SJSA1 (cell line): ENCODE measurements around the gene ANKRD44. TPM values are rescaled to one million over a fixed set of nuclear protein-coding genes. Genes with fewer than 3 reads are reported as not detected.
"Not testable (repeated sequence)": the region's sequence is repeated elsewhere in the genome, so short reads cannot be mapped to it uniquely, and the experiment has no call there.

Experiments used
- DNase-seq, 2 experiments: peaks; one replicate each; pipeline ENCODE4 v3.0.0-alpha.2; 2015 to 2020; ENCODE audit warnings: low spot score in 2 of 2, low read depth in 1 of 2
- H3K27ac ChIP-seq: fragments of 250-450 bp; sonication (Bioruptor Pico); 2 replicates; pipeline ENCODE4 v1.5.1; 2020; ENCODE audit warnings: mild to moderate bottlenecking, moderate library complexity
- H3K27me3 ChIP-seq: fragments of 250-450 bp; sonication (Bioruptor Pico); replicated peaks from 2 replicates; pipeline ENCODE4 v1.5.1; 2020; ENCODE audit warnings: mild to moderate bottlenecking, moderate library complexity
- H3K36me3 ChIP-seq: fragments of 250-450 bp; sonication (Bioruptor Pico); 2 replicates; pipeline ENCODE4 v1.5.1; 2020; ENCODE audit warnings: mild to moderate bottlenecking
- H3K4me1 ChIP-seq: fragments of 250-450 bp; sonication (Bioruptor Pico); replicated peaks from 2 replicates; pipeline ENCODE4 v1.6.1; 2021; ENCODE audit warnings: mild to moderate bottlenecking
- H3K4me3 ChIP-seq: fragments of 250-450 bp; sonication (Bioruptor Pico); 2 replicates; pipeline ENCODE4 v1.5.1; 2020; ENCODE audit warnings: mild to moderate bottlenecking
- H3K9me3 ChIP-seq: fragments of 250-450 bp; sonication (Bioruptor Pico); replicated peaks from 2 replicates; pipeline ENCODE4 v1.5.1; 2020; ENCODE audit warnings: mild to moderate bottlenecking
- total RNA-seq: library from RNA; depleted of rRNA; stranded (reverse); fragments of >200 nt; shearing (Covaris generic); gene quantifications from 2 replicates; pipeline ENCODE4 v1.2.3, GENCODE V29; 2014

Gene ANKRD44
- total RNA-seq, 1 experiment from 2014 or later = 15.5 TPM

DNA sequence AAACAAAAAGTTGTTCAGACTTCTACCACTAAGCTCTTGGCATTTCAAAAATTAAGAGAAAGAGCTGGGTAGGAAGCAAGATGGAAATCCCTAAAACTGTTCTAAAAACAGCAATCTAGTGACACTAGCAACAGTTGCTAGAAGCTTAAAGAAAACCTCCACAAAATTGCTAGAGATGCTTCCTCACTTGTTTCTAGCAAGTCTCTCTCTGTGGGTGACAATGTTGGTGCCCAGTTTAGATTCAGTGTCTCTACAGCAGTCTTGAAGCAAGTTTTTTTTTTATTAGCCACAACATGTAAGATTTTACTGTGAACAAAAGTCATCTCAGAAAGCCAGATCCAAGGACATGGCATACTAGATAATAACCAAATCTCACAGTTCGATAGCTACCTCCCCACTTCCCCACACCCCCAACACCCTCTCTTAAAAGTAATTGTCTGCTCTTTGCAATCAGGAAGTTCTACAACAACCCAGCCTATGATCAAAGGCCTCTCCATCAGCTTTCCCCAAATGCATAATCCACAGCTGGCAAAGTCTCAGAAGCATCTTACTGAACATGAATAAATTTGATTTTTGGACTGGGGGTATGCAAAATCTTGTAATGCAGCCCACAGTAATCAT lies 70.0 kb downstream of the ANKRD44 start:
- no peak for DNase-seq
- Histone ChIP-seq H3K9me3 (no peaks in the 10 kb centered on the region), H3K36me3 (no peaks in the 10 kb centered on the region), H3K27me3 (no peaks in the 10 kb centered on the region), H3K27ac (no peak overlapping the region), H3K4me3 (no peak overlapping the region), H3K4me1 (peaks cover 5% of the 10 kb centered on the region; the same call in 1 of the 2 replicates)

DNA sequence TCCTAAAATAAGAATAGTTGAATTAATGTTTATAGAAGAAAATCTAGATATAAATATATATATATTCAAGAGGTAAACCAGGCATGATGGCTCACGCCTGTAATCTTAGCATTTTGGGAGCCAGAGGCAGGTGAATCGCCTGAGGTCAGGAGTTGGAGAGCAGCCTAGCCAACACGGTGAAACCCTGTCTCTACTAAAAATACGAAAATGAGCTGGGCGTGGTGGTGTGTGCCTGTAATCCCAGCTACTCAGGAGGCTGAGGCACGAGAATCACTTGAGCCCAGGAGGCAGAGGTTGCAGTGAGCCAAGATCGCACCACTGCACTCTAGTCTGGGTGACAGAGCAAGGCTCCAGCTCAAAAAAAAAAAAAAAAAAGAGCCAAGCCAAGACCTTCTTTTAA lies 70.6 kb downstream of the ANKRD44 start:
- H3K4me1 ChIP-seq, DNase-seq, H3K9me3 ChIP-seq, H3K27me3 ChIP-seq, H3K4me3 ChIP-seq, H3K27ac ChIP-seq, H3K36me3 ChIP-seq: not testable (repeated sequence)

DNA sequence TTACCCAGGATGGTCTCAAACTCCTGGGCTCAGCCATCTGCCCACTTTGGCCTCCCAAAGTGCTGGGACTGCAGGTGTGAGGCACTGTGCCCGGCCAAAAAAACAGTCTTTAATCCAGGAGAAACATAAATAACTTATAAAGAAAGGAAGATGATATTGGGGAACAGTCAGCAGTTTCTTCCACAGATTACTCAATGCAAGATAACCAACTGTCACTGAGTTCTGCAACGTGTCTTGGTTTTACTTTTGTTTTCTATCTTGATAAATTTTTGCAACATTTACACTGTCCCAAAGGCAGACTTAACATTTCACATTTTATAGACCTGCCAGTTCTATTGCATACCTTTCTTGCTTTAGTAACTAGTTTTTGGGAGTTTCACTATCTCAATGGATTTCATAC lies 71.1 kb downstream of the ANKRD44 start:
- H3K36me3 ChIP-seq = no peaks in the 10 kb centered on the region
- H3K27me3 ChIP-seq = no peaks in the 10 kb centered on the region
- peaks cover 5% of the 10 kb centered on the region; the same call in 1 of the 2 replicates for H3K4me1 ChIP-seq
- H3K4me3 ChIP-seq = no peak overlapping the region
- no peak for DNase-seq
- H3K9me3 ChIP-seq = no peaks in the 10 kb centered on the region
- no peak overlapping the region for H3K27ac ChIP-seq

DNA sequence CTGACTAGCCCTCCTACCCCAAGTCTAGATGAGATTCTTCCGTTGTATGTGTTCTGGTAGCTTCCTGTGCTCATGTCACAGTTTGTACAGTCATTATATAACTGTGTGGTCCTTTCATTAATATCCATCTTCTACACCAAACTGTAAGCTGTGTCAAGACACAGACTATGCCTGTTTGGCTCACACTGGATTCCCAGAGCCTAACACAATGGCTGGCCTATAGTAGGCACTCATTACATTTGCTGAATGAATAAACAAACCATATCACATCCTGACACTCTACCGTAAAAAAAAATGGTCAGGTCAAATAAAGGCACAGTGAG lies 72.6 kb downstream of the ANKRD44 start:
- H3K27ac ChIP-seq = no peak overlapping the region
- no peaks in the 10 kb centered on the region for H3K36me3 ChIP-seq
- DNase-seq = no peak
- peaks cover 5% of the 10 kb centered on the region; the same call in 1 of the 2 replicates for H3K4me1 ChIP-seq
- no peaks in the 10 kb centered on the region for H3K27me3 ChIP-seq
- no peak overlapping the region for H3K4me3 ChIP-seq
- H3K9me3 ChIP-seq = no peaks in the 10 kb centered on the region

DNA sequence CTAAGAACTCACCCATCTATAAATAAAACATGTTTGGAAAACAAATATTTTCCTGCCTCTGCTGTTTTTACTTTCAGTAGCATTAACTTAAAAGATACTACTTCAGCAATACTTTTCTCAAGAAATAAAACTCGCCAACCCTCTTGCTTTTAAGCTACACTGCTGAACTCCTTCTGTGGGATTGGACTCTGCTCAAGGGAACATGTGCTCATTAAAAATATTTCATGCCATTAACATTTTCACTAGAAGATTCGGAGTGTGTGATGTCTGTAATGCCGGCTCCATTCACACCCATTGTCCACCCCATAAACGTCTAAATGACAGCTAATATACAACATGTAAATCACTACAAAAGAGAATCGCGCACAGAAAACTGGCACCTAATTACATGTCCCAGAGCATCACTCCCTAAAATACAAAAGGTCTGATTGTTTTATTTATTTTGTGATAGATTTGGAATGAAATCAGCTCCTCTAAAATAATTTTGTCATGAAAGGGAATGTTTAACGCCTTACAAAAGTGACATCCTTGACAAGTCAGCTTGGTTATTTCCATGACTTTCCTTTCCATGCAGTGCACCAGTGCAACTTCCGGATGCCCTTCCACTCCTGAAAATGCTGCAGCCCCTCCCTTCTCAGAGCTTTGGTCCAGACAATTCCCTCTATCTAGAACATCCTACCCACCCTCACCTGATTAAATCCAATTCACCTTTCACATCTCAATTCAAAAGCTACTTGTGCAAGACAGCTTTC lies 73.1 kb downstream of the ANKRD44 start:
- H3K9me3 ChIP-seq = no peaks in the 10 kb centered on the region
- no peak overlapping the region for H3K27ac ChIP-seq
- H3K36me3 ChIP-seq = no peaks in the 10 kb centered on the region
- no peak for DNase-seq
- peaks cover 5% of the 10 kb centered on the region; the same call in 1 of the 2 replicates for H3K4me1 ChIP-seq
- H3K4me3 ChIP-seq = no peak overlapping the region
- no peaks in the 10 kb centered on the region for H3K27me3 ChIP-seq

DNA sequence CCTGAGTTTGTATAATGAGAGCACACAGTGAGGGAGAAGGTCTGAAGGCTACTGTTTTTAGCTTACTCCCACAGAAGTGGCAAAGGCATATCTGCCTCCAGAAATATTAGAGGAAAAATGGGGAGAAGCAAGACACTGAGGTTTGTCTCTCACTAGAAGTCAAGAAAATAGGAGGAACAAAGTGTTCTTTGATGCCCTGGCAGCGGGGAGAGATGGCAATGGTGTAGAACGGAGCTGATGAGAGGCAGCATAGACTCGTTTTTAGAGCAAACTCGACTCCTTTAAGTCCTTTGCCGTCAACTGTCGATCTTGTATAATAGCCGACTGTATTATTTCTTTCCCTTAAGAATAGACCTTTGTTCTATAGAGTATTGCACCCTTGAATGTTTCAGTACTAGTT lies 73.8 kb downstream of the ANKRD44 start:
- Histone ChIP-seq H3K27ac (no peak overlapping the region), H3K9me3 (no peaks in the 10 kb centered on the region), H3K4me3 (no peak overlapping the region), H3K27me3 (no peaks in the 10 kb centered on the region), H3K36me3 (no peaks in the 10 kb centered on the region), H3K4me1 (peaks cover 5% of the 10 kb centered on the region; the same call in 1 of the 2 replicates)
- no peak for DNase-seq

DNA sequence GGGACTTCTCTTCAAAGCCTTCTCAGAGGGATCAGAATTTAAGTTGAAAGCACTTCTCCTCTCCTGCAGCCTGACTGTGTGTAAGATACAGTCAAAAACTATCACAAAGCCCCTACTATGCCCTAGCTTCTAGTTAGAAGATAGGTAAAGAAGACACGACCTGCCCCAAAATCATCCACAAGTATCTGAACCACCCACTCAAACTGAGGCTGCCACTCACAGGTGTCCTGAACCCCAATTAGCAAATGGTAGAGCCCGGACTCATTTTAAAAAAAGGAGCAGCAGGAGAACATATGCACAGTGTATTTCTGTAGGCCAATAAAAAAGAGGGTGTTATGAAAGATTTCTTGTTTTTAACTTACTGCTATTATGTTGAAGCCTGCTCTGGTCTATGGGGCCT lies 74.4 kb downstream of the ANKRD44 start:
- Histone ChIP-seq H3K36me3 (no peaks in the 10 kb centered on the region), H3K27me3 (no peaks in the 10 kb centered on the region), H3K9me3 (no peaks in the 10 kb centered on the region), H3K4me1 (peaks cover 5% of the 10 kb centered on the region; the same call in 1 of the 2 replicates), H3K4me3 (no peak overlapping the region), H3K27ac (no peak overlapping the region)
- DNase-seq = no peak

DNA sequence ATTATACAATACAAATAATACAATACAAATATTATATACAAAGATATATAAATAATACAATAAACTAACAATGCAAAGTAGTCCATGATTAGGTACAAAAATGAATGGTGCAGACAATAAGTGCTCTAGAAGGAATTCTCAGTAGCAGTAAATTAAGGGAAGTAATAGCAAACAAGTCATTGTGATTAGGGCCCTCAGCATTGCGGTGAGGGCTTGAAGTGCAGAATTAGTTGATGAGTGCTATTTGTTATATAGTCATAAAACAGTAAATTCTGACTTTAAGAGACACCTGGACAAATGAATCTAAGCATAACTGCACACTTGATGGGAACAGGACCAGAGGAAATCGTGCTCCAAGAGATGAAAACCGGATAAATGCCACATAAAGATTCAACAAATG lies 74.9 kb downstream of the ANKRD44 start:
- H3K4me1 ChIP-seq = peaks cover 5% of the 10 kb centered on the region; the same call in 1 of the 2 replicates
- no peak overlapping the region for H3K27ac ChIP-seq
- no peaks in the 10 kb centered on the region for H3K27me3 ChIP-seq
- H3K4me3 ChIP-seq = no peak overlapping the region
- no peaks in the 10 kb centered on the region for H3K9me3 ChIP-seq
- H3K36me3 ChIP-seq = no peaks in the 10 kb centered on the region
- DNase-seq = no peak

DNA sequence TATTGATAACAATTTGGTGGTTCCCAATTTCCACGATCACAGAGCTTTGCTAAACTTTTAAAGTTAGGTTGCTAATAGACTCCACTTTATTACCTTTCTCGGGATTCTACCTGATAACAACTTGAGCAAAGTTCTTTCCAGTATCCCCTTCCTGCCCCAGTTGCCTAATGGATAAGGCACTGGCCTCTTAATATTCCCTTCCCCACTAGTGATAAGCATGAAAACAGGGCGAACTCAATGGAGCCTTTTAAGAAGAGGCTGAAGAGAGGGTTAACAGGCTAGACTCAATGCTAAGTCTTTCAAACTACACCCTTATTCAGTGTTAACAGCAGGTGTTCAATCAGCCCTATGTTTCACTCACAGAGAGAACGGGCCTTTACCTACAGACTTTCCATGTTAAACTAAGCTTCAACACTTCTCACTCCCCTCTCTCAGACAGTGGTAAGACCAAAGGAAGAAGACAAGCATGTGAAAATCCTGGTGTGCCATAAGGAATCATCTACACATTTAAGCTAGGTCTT lies 75.8 kb downstream of the ANKRD44 start:
- Histone ChIP-seq H3K27me3 (no peaks in the 10 kb centered on the region), H3K27ac (no peak overlapping the region), H3K4me1 (peaks cover 5% of the 10 kb centered on the region; the same call in 1 of the 2 replicates), H3K4me3 (no peak overlapping the region), H3K9me3 (no peaks in the 10 kb centered on the region), H3K36me3 (no peaks in the 10 kb centered on the region)
- no peak for DNase-seq

DNA sequence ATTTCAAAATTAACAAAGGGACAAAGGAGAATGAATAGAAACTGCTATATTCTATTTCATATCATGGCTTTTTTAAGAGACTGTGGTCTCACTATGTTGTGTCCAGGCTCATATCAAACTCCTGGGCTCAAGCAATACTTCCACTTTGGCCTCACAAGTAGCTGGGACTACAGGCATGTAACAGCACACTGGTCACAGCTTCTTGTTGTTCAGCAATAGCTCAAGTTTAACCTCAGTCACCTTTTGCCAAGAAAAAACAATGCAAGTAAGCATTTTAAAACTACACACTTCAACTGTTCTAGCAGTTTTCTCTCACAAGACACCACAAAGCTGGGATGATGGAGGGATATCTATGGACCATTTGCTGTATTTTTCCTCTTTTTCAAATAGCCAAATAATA lies 77.1 kb downstream of the ANKRD44 start:
- Histone ChIP-seq H3K27me3 (no peaks in the 10 kb centered on the region), H3K9me3 (no peaks in the 10 kb centered on the region), H3K4me1 (peaks cover 5% of the 10 kb centered on the region; the same call in 1 of the 2 replicates), H3K4me3 (no peak overlapping the region), H3K27ac (no peak overlapping the region), H3K36me3 (no peaks in the 10 kb centered on the region)
- no peak for DNase-seq

DNA sequence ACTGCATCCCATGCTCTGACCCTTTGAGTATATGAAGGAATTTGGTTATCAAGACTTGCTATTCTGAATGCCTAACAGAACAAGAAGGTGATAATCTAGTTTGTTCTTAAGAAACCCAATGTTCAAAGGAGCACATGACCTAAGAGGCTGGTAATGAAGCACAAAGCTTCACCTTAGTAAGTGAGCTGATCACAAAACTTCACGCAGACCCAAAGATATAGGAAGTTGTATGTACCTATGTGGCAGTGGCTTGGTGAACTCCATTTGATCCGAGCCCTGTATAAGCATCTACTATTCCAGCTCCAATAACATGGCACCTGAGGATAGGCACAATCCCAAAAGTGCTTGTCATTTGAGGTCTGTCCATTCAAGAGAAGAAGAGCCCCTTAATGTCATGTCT lies 78.6 kb downstream of the ANKRD44 start:
- Histone ChIP-seq H3K4me3 (no peak overlapping the region), H3K36me3 (no peaks in the 10 kb centered on the region), H3K9me3 (no peaks in the 10 kb centered on the region), H3K4me1 (no peaks in the 10 kb centered on the region), H3K27ac (no peak overlapping the region), H3K27me3 (no peaks in the 10 kb centered on the region)
- no peak for DNase-seq

DNA sequence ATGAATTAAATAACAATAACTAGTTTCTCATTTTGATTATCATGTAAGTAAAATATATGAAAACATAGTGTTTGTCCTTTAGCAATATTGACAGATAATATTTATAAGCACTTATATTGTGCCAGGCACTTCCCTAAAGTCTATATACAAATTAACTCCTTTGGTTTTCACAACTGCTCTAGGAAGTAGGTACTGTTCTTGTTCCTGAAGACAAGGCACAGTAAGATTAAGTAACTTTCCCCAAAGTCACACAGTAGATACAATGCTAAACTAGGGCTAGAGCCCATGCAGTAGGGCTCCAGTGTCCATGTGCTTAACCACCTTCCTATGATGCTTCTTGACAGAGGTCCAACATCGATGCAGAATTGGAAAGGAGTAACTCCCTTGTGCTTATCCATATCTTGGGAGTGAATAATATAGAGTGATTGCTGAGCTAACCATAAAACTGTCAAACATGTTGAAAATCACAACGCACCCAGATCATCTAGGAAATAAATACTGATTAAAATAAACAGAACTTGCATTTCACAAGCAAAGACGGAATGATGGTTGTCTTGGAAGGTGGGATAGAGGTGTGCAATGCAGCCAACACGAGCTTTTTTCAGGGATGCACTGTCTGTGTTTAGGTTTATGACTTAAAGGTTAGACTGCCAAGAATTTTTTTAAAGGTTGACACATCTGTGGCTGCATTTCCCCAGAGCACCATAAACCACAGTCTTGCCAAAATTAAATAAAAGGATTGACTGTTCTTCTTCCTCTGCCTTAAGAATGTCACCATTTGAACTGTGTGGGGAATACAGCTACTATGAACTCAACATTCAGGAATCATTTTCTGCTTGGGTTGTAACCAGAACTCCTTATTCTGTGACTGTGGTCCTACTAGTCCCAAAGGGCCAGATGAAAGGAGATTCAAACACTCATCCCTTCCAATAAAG lies 80.8 kb downstream of the ANKRD44 start:
- H3K9me3 ChIP-seq = no peaks in the 10 kb centered on the region
- no peaks in the 10 kb centered on the region for H3K4me1 ChIP-seq
- no peaks in the 10 kb centered on the region for H3K36me3 ChIP-seq
- no peak overlapping the region for H3K4me3 ChIP-seq
- no peak overlapping the region for H3K27ac ChIP-seq
- H3K27me3 ChIP-seq = no peaks in the 10 kb centered on the region
- DNase-seq = no peak

DNA sequence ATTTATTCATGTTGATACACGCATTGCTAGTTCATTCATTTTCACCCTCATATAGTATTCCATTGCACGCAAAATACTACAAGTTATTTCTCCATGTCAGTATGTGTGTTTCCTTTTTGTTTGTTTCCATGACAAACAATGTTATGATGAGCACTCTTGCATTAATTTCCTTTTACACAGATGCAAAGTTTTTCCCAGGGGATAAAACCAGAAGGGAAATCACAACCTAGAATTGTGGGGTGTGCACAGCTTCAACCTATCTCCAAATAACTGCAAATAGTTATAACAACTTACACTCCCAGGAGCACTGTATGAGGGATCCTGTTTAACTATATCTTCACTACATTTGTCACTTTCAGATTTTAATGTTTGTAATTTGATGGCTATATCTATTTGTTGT lies 87.1 kb downstream of the ANKRD44 start:
- H3K4me1 ChIP-seq = no peaks in the 10 kb centered on the region
- H3K27me3 ChIP-seq = no peaks in the 10 kb centered on the region
- no peak for DNase-seq
- H3K9me3 ChIP-seq = no peaks in the 10 kb centered on the region
- no peak overlapping the region for H3K4me3 ChIP-seq
- H3K27ac ChIP-seq = no peak overlapping the region
- H3K36me3 ChIP-seq = no peaks in the 10 kb centered on the region

DNA sequence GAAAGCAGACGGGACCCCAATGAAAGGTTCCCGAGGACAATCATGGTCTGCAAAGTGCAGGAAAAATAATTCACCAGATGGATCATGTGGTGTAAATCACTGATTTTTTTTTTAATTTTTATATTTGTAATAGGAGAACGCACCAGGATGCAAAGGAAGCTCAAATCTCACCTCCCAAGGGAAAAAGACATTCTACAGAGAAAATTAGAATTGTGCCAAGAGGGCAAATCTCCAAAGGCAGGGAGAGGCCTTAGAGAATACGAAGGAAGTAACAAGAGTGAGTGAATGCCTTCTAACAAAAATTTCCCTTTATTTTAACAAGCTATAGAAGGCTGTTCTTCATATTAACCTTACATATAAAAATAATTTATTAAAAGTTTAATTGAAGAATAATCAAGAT lies 90.9 kb downstream of the ANKRD44 start:
- H3K27me3 ChIP-seq = no peaks in the 10 kb centered on the region
- no peak overlapping the region for H3K27ac ChIP-seq
- no peak overlapping the region for H3K4me3 ChIP-seq
- no peak for DNase-seq
- H3K9me3 ChIP-seq = no peaks in the 10 kb centered on the region
- H3K4me1 ChIP-seq = peaks cover 11% of the 10 kb centered on the region
- no peaks in the 10 kb centered on the region for H3K36me3 ChIP-seq
